Renal cortex interstitium (tissue), 15 donors: ENCODE measurements around the gene NIBAN1. TPM values are rescaled to one million over a fixed set of nuclear protein-coding genes. Genes with fewer than 3 reads are reported as not detected.
"Not testable (repeated sequence)": the region's sequence is repeated elsewhere in the genome, so short reads cannot be mapped to it uniquely, and the experiment has no call there.

Experiments
- DNase-seq, 11 donors: peaks; one replicate each; pipeline ENCODE4 v3.0.0-alpha.2; 2013; ENCODE audit warnings: low read depth in 9 of 11, low spot score in 4 of 11; ENCODE audit errors: extremely low read depth in 1 of 11
- long read RNA-seq, 16 experiments: transcript quantifications; one replicate each; lab custom pipeline, GENCODE V29; 2026
- polyA plus RNA-seq, 3 donors: library from polyadenylated mRNA; unstranded; fragments of 120-200 nt; gene quantifications; one replicate each; pipeline ENCODE4 v1.2.1, GENCODE V29; 2013; ENCODE audit not compliant: insufficient read length in 3 of 3

NIBAN1 gene, protein sequence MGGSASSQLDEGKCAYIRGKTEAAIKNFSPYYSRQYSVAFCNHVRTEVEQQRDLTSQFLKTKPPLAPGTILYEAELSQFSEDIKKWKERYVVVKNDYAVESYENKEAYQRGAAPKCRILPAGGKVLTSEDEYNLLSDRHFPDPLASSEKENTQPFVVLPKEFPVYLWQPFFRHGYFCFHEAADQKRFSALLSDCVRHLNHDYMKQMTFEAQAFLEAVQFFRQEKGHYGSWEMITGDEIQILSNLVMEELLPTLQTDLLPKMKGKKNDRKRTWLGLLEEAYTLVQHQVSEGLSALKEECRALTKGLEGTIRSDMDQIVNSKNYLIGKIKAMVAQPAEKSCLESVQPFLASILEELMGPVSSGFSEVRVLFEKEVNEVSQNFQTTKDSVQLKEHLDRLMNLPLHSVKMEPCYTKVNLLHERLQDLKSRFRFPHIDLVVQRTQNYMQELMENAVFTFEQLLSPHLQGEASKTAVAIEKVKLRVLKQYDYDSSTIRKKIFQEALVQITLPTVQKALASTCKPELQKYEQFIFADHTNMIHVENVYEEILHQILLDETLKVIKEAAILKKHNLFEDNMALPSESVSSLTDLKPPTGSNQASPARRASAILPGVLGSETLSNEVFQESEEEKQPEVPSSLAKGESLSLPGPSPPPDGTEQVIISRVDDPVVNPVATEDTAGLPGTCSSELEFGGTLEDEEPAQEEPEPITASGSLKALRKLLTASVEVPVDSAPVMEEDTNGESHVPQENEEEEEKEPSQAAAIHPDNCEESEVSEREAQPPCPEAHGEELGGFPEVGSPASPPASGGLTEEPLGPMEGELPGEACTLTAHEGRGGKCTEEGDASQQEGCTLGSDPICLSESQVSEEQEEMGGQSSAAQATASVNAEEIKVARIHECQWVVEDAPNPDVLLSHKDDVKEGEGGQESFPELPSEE
- 1 to 10 TPM; 3.3 to 3.5 (median 3.4) TPM for polyA plus RNA-seq
- long read RNA-seq, donor 1, full-length matches to known transcripts: 1 of 1 reads
- long read RNA-seq, donor 1, partial matches to known transcripts: 0 of 1 reads
- long read RNA-seq, donor 1, other reads (novel, unspliced or antisense): 0 of 1 reads
- long read RNA-seq, donor 2, full-length matches to known transcripts: 1 of 1 reads
- long read RNA-seq, donor 2, partial matches to known transcripts: 0 of 1 reads
- long read RNA-seq, donor 2, other reads (novel, unspliced or antisense): 0 of 1 reads
- long read RNA-seq, donor 3, full-length matches to known transcripts: 1 of 1 reads
- long read RNA-seq, donor 3, partial matches to known transcripts: 0 of 1 reads
- long read RNA-seq, donor 3, other reads (novel, unspliced or antisense): 0 of 1 reads
- long read RNA-seq, donor 4: 0 reads
- long read RNA-seq, donor 5: 0 reads
- long read RNA-seq, donor 6: 0 reads
- long read RNA-seq, donor 7: 0 reads
- long read RNA-seq, donor 8: 0 reads
- long read RNA-seq, donor 9: 0 reads
- long read RNA-seq, donor 10: 0 reads
- long read RNA-seq, donor 11: 0 reads
- long read RNA-seq, donor 12: 0 reads
- long read RNA-seq, donor 13, full-length matches to known transcripts: 2 of 2 reads
- long read RNA-seq, donor 13, partial matches to known transcripts: 0 of 2 reads
- long read RNA-seq, donor 13, other reads (novel, unspliced or antisense): 0 of 2 reads
- long read RNA-seq, donor 14: 0 reads
- long read RNA-seq, donor 15, full-length matches to known transcripts: 1 of 1 reads
- long read RNA-seq, donor 15, partial matches to known transcripts: 0 of 1 reads
- long read RNA-seq, donor 15, other reads (novel, unspliced or antisense): 0 of 1 reads
- long read RNA-seq, donor 16, full-length matches to known transcripts: 1 of 1 reads
- long read RNA-seq, donor 16, partial matches to known transcripts: 0 of 1 reads
- long read RNA-seq, donor 16, other reads (novel, unspliced or antisense): 0 of 1 reads

DNA sequence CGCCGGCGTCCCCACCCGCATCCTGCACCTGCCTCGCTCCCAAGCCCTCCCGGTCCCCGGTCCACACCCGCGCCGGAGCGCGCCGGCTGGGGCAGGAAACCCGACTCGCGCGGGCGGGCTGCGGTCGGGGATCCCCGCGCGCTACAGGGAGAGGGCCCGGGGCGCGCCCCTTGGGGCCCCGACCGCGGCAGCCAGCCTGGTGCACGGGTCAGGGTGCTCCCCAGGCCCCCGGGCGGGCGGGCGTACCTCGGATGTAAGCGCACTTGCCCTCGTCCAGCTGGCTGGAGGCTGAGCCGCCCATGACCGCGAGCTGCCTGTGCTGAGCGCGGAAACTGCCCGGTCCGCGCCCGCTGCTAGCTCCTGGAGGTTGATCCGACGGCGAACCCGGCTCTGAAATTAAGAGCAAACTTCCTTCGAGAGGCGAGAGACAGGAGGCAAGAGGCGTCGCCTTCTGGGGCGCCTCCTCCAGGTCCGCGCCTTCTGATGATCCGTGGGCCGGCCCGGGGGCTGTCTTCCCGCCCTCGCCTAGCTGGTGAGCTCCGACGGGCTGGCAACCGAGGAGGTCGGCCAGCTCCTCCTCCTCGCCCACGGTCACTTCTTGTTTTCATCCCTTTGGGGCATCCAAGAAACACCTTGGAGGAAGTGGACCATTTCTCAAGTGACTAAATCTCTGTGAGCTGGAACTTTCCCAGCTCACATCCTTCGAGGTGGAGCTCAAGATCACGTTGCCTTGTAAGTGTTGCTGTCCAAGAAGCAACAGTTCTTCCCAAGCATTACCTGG, at the start of gene NIBAN1:
TSS of gene NIBAN1 (minus strand) at position 453 of the 781 bp plus-strand sequence. CDS start at position 301, 152 bp downstream.
- DNase-seq: peak in 3 of 11 donors; percentile 24 to 42 (median 26)

DNA sequence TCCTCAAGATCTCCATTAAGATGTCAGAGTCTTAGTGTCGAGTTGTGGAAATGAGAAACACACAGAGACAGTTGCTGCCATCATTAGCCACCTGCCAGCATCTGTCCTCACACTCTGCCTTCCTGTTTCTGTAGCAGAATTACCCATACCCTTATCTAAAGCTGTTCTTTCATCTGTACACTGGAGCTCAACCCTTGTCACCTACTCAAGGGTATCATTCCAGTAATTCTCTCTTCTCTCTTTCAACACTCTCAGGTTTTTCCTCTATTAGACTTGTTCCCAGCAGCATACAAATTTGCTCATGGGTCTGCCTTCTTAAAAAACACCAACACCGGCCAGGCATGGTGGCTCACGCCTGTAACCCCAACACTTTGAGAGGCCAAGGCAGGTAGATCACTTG, 43.7 kb upstream of the NIBAN1 start:
- DNase-seq: no peak

DNA sequence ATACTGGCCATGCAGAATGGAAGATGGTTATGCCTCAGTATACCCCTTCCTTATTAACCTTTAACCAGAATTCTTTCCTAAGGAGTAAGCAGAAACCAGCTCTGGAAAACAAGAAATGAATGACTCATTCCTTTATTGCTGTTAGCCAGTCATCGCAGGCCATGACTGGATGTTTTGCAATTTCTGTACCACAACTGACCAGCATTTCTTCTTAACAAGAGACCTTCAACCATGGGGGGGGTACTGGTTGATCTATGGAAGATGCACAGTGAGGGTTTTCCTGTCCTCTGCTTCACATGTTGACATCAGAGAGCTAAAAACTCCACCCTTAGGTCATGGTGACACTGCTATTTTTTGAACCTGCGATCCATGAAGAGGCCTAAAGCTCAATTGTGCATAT, 43.0 kb upstream of the NIBAN1 start:
- DNase-seq: no peak

DNA sequence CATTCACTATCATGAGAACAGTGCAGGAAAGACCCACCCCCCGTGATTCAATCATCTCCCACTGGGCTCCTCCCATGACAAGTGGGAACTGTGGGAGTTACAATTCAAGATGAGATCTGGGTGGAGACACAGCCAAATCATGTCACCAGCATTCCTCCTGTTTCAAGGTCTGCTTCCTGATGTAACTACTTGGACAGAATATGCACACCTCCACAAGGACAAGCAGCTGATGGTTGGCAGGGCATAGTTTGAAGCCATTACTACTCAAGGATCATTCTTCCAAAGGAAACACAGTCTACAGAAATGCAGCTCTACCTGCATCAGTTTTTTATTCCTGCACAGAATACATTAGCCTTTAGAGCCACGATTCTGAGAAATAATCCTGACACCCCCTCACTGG, 42.6 kb upstream of the NIBAN1 start:
- no peak for DNase-seq

DNA sequence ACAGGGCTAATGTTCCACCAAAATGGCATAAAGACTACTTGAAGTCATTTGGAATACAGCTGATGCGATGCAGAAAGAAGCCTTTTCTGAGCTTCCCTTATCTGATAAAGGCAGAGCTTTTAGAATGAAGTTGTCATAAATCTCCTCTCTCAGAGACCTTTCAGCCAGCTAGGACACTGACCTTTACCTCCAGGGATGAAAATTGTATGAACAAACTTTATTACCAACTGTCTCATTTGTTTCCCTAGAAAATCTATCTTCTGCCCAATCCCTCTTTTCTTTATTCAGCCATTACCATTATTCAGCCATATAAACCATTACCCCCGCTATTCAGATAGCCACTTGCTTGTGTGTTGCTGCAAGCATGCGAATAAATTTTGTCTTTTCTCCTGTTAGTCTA, 41.3 kb upstream of the NIBAN1 start:
- no peak for DNase-seq

DNA sequence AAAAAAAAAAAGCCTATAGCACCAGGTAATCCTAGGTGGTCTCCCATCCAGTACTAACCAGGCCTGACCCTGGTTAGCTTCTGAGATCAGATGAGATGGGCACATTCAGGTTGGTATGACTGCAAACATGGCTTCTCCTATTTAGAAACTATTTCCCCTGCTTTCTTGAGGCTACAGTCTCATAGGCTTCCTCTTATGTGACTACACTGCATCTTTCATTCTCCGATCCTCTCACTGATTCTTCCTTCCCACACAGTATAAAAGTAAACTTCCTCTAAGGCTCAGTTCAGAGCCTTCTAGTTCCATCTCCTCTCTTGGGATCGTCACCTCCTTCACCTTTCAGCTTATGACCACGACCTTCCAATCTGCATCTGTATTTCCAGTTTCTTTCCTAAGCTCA, 40.6 kb upstream of the NIBAN1 start:
- DNase-seq: no peak

DNA sequence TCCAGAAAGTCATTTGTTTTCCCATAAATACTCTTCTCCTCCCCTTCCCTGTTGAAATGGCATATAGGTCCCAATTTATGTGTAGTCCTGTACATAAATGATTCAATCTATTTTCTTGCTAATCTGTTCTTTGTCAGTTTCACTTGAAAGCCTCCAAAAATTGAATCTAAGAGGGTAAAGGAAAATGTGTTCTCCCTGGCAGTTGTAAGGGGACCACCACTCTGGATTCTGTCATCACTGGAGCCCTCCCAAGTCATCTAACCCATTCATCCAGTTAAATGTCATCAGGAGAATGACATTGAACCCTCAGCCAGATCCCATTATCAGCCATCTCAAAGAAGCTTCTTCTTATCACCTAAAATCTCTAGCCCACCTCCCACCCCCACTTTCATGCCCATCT, 36.1 kb upstream of the NIBAN1 start:
- no peak for DNase-seq

DNA sequence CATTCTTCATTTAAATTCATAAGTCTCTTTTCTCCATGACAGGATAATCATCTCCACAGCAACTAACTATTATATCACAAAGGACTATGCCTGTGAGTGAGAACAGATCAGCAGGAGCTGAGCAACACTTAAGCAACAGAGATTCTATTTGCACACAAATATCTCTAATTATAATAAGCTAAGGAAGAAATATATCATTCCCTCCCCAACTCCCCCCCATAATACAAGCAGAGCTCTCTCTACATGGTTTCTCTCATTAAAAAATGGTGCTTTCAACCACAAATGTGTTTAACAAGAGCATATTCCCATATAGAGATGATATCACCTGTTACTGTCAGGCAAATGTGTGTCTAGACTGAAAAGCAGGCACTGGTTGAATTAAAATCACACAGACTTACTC, 34.5 kb upstream of the NIBAN1 start:
- DNase-seq: no peak

DNA sequence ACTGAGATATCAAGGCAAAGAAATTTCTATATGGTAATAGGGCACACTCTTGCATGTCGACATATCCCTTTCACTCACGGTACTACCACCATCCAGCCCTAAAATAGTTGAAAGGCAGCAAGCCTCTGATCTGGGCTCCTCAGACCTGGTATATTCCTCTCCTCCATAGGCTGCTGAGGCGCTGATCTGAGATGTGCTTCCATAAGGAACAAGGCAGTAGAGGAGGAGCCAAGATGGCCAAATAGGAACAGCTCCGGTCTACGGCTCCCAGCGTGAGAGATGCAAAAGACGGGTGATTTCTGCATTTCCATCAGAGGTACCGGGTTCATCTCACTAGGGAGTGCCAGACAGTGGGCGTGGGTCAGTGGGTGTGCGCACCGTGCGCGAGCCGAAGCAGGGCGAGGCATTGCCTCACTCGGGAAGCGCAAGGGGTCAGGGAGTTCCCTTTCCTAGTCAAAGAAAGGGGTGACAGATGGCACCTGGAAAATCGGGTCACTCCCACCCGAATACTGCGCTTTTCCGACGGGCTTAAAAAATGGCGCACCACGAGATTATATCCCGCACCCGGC, 27.1 kb upstream of the NIBAN1 start:
- DNase-seq: not testable (repeated sequence)

DNA sequence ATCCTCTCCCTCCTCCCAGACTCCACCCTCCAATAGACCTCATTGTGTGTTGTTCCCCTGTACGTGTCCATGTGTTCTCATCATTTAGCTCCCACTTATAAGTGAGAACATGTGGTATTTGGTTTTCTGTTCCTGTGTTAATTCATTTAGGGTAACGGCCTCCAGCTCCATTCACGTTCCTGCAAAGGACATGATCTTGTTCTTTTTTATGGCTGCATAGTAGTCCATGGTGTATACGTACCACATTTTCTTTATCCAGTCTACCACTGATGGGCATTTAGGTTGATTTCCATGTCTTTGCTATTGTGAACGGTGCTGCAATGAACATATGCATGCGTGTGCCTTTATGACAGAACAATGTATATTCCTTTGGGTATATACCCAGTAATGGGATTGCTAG, 25.7 kb upstream of the NIBAN1 start:
- DNase-seq: not testable (repeated sequence)

DNA sequence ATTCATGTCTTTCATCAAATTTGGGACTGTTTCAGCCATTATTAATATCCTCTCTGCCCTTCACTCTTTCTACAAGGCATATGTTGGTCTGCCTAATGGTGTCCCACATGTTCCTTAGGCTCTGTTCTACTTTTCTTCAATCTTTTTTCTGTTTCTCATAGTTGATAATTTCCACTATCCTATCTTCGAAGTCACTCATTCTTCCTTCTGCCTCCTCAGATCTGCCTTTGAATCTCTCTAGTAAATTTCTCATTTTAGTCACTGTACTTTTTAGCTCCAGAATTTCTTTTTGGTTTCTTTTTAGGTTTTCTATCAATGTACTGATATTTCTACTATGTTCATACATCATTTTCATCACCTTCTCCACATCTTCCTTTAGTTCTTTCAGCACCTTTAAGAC, 20.0 kb upstream of the NIBAN1 start:
- no peak for DNase-seq

DNA sequence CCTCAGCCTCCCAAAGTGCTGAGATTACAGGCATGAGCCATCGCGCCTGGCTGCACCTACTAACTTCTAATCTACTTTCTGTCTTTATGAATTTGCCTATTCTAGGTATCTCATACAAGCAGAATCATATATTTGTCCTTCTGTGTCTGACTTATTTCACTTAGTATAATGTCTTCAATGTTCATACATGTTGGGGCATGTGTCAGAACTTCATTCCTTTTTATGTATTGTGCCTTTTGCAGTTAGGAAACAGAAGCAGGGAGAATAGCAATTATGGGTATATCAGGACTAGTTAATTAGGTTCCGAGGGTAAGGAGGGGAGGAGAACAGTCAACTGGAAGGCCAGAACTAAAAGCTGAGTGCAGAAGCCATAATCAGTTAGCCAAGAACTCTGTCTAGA, 18.0 kb upstream of the NIBAN1 start:
- no peak for DNase-seq

DNA sequence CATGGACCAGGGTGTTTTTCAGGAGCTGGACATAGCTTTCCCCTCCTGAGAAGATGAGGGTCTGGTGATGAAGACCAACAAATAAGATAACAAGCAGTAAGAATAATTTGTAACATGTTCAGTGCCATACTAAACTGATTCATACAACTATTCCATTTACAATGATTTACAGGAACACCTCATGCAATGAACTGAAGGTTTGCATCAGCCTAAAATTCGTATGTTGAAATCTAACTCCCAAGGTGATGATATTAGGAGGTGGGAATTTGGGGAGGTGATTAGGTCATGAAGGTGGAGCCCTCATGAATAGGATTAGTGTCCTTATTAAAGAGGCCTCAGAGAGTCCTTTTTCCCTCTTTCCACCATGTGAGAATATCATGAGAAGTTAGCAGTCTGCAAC, 15.9 kb upstream of the NIBAN1 start:
- DNase-seq: no peak

DNA sequence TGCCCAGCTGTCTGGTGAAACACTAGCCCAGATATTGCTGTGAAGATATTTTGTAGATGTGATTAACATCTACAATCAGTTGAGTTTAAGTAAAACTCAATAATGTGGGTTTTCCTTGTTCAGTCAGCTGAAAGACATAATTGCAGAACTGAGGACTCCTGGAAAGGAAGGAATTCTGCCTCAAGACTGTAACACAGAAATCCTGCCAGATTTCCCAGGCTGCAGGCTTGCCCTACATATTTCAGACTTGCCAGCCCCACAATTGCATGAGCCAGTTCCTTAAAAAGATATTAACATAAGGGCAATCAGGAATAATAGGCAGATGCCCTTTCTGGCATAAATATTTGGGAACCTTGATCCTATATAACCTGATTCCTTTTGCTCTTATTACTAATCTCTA, 14.2 kb upstream of the NIBAN1 start:
- DNase-seq: no peak

DNA sequence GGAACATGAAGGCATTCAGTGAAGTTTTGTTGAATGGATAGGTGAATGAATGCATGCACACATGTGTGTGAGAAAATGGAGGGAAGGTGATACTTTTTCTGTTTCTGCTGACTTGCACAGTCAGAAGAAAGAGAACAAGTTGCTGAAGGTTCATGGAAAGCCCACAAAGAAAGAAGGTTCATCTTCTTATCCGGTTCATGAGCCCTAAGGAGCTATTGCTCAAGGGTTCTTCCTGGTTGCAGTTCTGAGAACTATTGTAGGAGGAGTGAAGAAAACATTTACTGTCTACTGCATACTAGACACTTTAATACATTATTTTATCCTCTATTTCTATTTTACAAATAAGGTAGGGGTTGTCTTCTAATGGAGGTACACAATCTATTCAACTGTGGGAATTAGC, 13.4 kb upstream of the NIBAN1 start:
- no peak for DNase-seq

DNA sequence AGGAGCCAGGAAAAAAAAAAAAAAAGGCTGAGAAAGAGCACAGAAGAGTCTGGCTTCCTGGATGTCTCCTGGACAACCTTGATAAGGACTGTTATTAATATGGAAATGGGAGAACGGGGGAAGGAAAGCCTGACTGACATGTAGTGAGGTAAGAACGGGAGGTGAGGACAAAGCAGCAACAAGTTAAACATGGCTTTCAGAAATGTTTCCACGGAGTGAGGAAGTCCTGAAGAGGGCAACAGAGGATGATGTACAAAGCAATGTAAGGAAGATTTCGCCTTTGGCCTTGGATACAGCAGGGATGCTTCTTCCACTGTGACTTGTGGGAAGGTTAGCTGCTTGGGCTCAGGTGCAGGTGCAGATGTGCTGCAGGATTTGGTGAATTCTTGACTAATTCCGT, 11.9 kb upstream of the NIBAN1 start:
- no peak for DNase-seq
